Transverse colon (tissue), 3 donors: ENCODE data around the gene WWOX.

Experiments
- CTCF ChIP-seq, 5 experiments: fragments of 200-600 bp in 3 of 5; fragments of 450-650 bp in 2 of 5; sonication (generic) in 3 of 5; IDR thresholded peaks; 1 replicate in 2 of 5; 2 replicates in 3 of 5; pipeline ENCODE4 v1.5.1; 2016 to 2017; ENCODE audit warnings: antibody characterized with exemption in 5 of 5, inconsistent platforms in 3 of 5, mild to moderate bottlenecking in 2 of 5, moderate library complexity in 1 of 5
- POLR2A ChIP-seq: fragments of 450-650 bp; IDR thresholded peaks from one replicate; pipeline ENCODE4 v1.6.1; 2016; ENCODE audit warnings: antibody characterized with exemption, mild to moderate bottlenecking, moderate library complexity

DNA sequence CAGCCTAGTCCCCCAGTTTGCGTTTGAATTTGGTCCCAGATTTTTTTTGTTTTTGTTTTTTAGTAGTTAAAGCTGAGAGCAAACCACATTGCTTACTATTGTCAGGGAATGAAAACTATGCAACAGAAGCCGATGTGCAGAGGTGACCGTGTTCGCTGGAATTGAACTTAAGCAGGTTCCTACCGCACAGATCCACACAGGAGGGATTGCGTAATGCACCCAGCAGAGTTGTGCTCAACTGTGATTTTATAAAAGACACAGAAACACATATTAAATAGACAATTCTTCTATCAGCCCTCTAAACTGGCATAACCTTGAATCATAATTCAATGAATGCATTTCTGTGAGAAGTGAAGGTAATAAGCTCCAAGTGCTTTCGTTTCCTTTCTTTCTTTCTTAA, 443.0 kb downstream of the WWOX start:
- TF ChIP-seq CTCF (IDR thresholded peaks at IDR 0.05), result no peak
- TF ChIP-seq POLR2A, result no peak
